K562 (cell line): ENCODE results near the gene MXI1. TPM values are rescaled to one million over a fixed set of nuclear protein-coding genes. Genes with fewer than 3 reads are reported as not detected.

Experiments used
- ATAC-seq: fragments of 200-7000 bp; cut with Tn5 transposase; 3 replicates; pipeline ENCODE4 v1.9.1; 2020; ENCODE audit warnings: moderate library complexity
- BruUV-seq: library from RNA; stranded (reverse); fragments of 400-500 nt; replicated peaks from 2 replicates; lab custom pipeline; 2021; lab: Mats Ljungman, UMichigan
- CTCF ChIA-PET: fragments of 300-600 bp; formaldehyde crosslinking; extraction: SDS; loops from one replicate; lab custom pipeline; 2021; ENCODE audit warnings: low intra/inter-chr PET ratio; lab: Yijun Ruan, JAX
- POLR2A ChIA-PET: fragments of 300-600, 350-650 bp; sonication (Branson Sonifier 250); formaldehyde crosslinking; extraction: SDS; loops from one replicate; lab custom pipeline; 2021; ENCODE audit warnings: antibody characterized with exemption, inconsistent platforms; lab: Yijun Ruan, JAX
- DNase-seq, 4 experiments: peaks; one replicate each; pipeline versions ENCODE4 v3.0.0 to v3.0.0-alpha.2; 2011 to 2018; ENCODE audit warnings: low spot score in 3 of 4, mixed read lengths in 3 of 4; ENCODE audit errors: extremely low read depth in 1 of 4
- FAIRE-seq: peaks from 2 replicates; lab custom pipeline; 2011; peaks lifted over from hg19 to GRCh38; lab: Jason Lieb, UNC
- H2AFZ ChIP-seq: 2 replicates; pipeline ENCODE4 v1.6.0; 2011; ENCODE audit warnings: low read depth, low read length, control low read depth, inconsistent platforms
- H3K27ac ChIP-seq: fragments of 200-600 bp; 3 replicates; pipeline ENCODE4 v1.8.0; 2011; ENCODE audit warnings: low read depth, mild to moderate bottlenecking, control low read depth, inconsistent platforms, low read length, moderate library complexity, mixed read lengths; ENCODE audit errors: extremely low read depth
- H3K27me3 ChIP-seq, 2 experiments: fragments of 300-600 bp in 1 of 2; 2 replicates in 1 of 2; 3 replicates in 1 of 2; pipeline versions ENCODE4 v1.6.0 to v1.8.0; 2011; ENCODE audit warnings: inconsistent platforms in 2 of 2, low read length in 2 of 2, mild to moderate bottlenecking in 1 of 2, mixed read lengths in 1 of 2, moderate library complexity in 1 of 2; ENCODE audit not compliant: control insufficient read depth in 2 of 2, insufficient read depth in 2 of 2
- H3K36me3 ChIP-seq: fragments of 300-600 bp; 3 replicates; pipeline ENCODE4 v1.8.0; 2011; ENCODE audit warnings: mild to moderate bottlenecking, low read length, inconsistent platforms; ENCODE audit not compliant: control insufficient read depth, insufficient read depth
- H3K4me1 ChIP-seq, 2 experiments: fragments of 200-600 bp in 1 of 2; replicated peaks in 1 of 2; 2 replicates in 1 of 2; 3 replicates in 1 of 2; pipeline versions ENCODE4 v1.5.1 to v1.8.0; 2011; ENCODE audit warnings: inconsistent platforms in 2 of 2, low read length in 2 of 2, mild to moderate bottlenecking in 1 of 2, mixed read lengths in 1 of 2, moderate library complexity in 1 of 2; ENCODE audit not compliant: control insufficient read depth in 2 of 2, insufficient read depth in 2 of 2
- H3K4me2 ChIP-seq: 2 replicates; pipeline ENCODE4 v1.6.1; 2011; ENCODE audit warnings: low read length, control low read depth, inconsistent platforms, mixed read lengths; ENCODE audit not compliant: insufficient read depth
- H3K4me3 ChIP-seq: fragments of 200-600 bp; sonication (generic), shearing (Covaris generic); 2 replicates; pipeline ENCODE4 v1.5.1; 2016; ENCODE audit warnings: control low read depth, inconsistent platforms
- H3K79me2 ChIP-seq: fragments of 200-600 bp; 3 replicates; pipeline ENCODE4 v1.8.0; 2011; ENCODE audit warnings: low read length, inconsistent platforms; ENCODE audit not compliant: control insufficient read depth, insufficient read depth
- H3K9ac ChIP-seq, 2 experiments: 2 replicates each; pipeline versions ENCODE4 v1.6.0 to v1.6.1; 2011; ENCODE audit warnings: low read depth in 2 of 2, low read length in 2 of 2, control low read depth in 1 of 2, inconsistent platforms in 1 of 2, mild to moderate bottlenecking in 1 of 2, mixed read lengths in 1 of 2; ENCODE audit not compliant: insufficient read depth in 1 of 2
- H3K9me1 ChIP-seq: one replicate; pipeline ENCODE4 v1.6.0; 2011; ENCODE audit warnings: inconsistent platforms, mild to moderate bottlenecking, low read length, moderate library complexity; ENCODE audit not compliant: control insufficient read depth, insufficient read depth
- H3K9me3 ChIP-seq: replicated peaks from 2 replicates; pipeline ENCODE4 v1.5.1; 2011; ENCODE audit warnings: low read depth, low read length, inconsistent platforms; ENCODE audit not compliant: control insufficient read depth, insufficient read depth
- H4K20me1 ChIP-seq: replicated peaks from 2 replicates; pipeline ENCODE4 v1.6.1; 2011; ENCODE audit warnings: low read length, inconsistent platforms, mixed read lengths; ENCODE audit not compliant: control insufficient read depth, insufficient read depth
- CBFA2T2 ChIP-seq: fragments of 450-650 bp; conservative IDR thresholded peaks from 2 replicates; pipeline ENCODE4 v1.6.1; 2017; ENCODE audit warnings: mild to moderate bottlenecking
- CBFA2T3 ChIP-seq: fragments of 450-650 bp; IDR thresholded peaks from 2 replicates; pipeline ENCODE4 v1.6.1; 2017
- FUS ChIP-seq: fragments of 200-400 bp; formaldehyde crosslinking; optimal IDR thresholded peaks from 2 replicates; pipeline ENCODE3; 2017; ENCODE audit warnings: low read depth, low read length
- HIVEP1 ChIP-seq: fragments of 250-450 bp; sonication (Bioruptor Pico); IDR thresholded peaks from 2 replicates; pipeline ENCODE4 v1.4.0; 2020; ENCODE audit warnings: mild to moderate bottlenecking
- HMBOX1 ChIP-seq: sonication (generic); IDR thresholded peaks from 2 replicates; pipeline ENCODE4 v1.6.1; 2016
- NCOR1 ChIP-seq: fragments of 450-650 bp; IDR thresholded peaks from 2 replicates; pipeline ENCODE4 v1.6.1; 2016; ENCODE audit warnings: mild to moderate bottlenecking, moderate library complexity
- SP2 ChIP-seq: IDR thresholded peaks from 2 replicates; pipeline ENCODE4 v1.6.1; 2011; ENCODE audit warnings: mild to moderate bottlenecking, low read depth, low read length, moderate library complexity; ENCODE audit not compliant: poor library complexity, severe bottlenecking; ENCODE audit errors: extremely low read depth
- TAL1 ChIP-seq: fragments of 450-650 bp; IDR thresholded peaks from 2 replicates; pipeline ENCODE4 v1.6.1; 2016; ENCODE audit warnings: mild to moderate bottlenecking
- TEAD4 ChIP-seq, 2 experiments: sonication (generic) in 1 of 2; formaldehyde crosslinking in 1 of 2; IDR thresholded peaks; 2 replicates each; pipeline versions ENCODE4 v1.6.1 to v1.8.0; 2012 to 2022; ENCODE audit warnings: borderline replicate concordance in 1 of 2, inconsistent platforms in 1 of 2, low read length in 1 of 2, mild to moderate bottlenecking in 1 of 2, missing genetic modification reagents in 1 of 2
- U2AF1 ChIP-seq: fragments of 200-400 bp; formaldehyde crosslinking; optimal IDR thresholded peaks from 2 replicates; pipeline ENCODE3; 2017; ENCODE audit warnings: mild to moderate bottlenecking, low read depth, low read length, moderate library complexity
- ZFX ChIP-seq: sonication (generic); formaldehyde crosslinking; IDR thresholded peaks from 2 replicates; pipeline ENCODE4 v1.8.0; 2022; ENCODE audit warnings: mild to moderate bottlenecking, missing genetic modification reagents, moderate library complexity
- WGBS: fragments of 100-300 bp; shearing (Covaris generic); methylation state at CpG from one replicate; pipeline ENCODE4 v1.1.6; 2016; ENCODE audit warnings: low coverage, mixed read lengths; ENCODE audit not compliant: insufficient coverage; ENCODE audit errors: missing lambda C conversion rate; 5-methylcytosine and 5-hydroxymethylcytosine counted together
- in situ Hi-C: fragments of 300-500 bp; cut with MboI; formaldehyde crosslinking; loops from 4 replicates; pipeline ENCODE4 v1.15.0; 2018; ENCODE audit warnings: inconsistent platforms, mixed read lengths
- intact Hi-C: fragments of 100-400 bp; cut with micrococcal nuclease; formaldehyde crosslinking; loops from 2 replicates; pipeline ENCODE4 v1.14.2; 2022
- polyA plus RNA-seq, 8 experiments: library from polyadenylated mRNA; depleted of rRNA in 4 of 8; stranded (reverse) in 5 of 8; unstranded in 3 of 8; fragments of >200 nt; fragmentation: Nextera tagmentation in 2 of 8; fragmentation: Illumina TruSeq in 1 of 8; extraction: Ambion mirVana in 2 of 8; extraction: Trizol in 1 of 8; gene quantifications; 2 replicates each; pipeline versions ENCODE4 v1.2.1 to v1.2.3, GENCODE V29; 2011 to 2014; ENCODE audit warnings: inconsistent platforms in 1 of 8, missing spikeins in 1 of 8
- total RNA-seq, 7 experiments: library from RNA; depleted of rRNA in 6 of 7; stranded (reverse); fragments of >200 nt in 6 of 7; fragmentation: Illumina TruSeq in 2 of 7; extraction: Trizol in 2 of 7; gene quantifications; 2 replicates each; pipeline versions ENCODE4 v1.2.1 to v1.2.3, GENCODE V29; 2011 to 2021; ENCODE audit warnings: low replicate concordance in 1 of 7

MXI1 gene
- total and polyA plus RNA-seq, 9 of the 15 experiments (the other 6 are each of a cell fraction or from before 2014, with no cell fraction given) = 9.1 to 23.7 (median 14.8) TPM

GRCh38 chr10:110275128-110275729 lies 67.8 kb downstream of the MXI1 start:
- Histone ChIP-seq H3K79me2 (no peaks in the 10 kb centered on the region; the same call in 2 of the 3 replicates), H3K4me1 (peaks cover 0 to 13% of the 10 kb centered on the region in 2 experiments; a peak in 3 of 5 replicates), H3K36me3 (peaks cover 4% of the 10 kb centered on the region; the same call in 2 of the 3 replicates), H3K27ac (no peak overlapping the region), H4K20me1 (0 out of 2 replicates have a peak, but pooled peaks cover 3% of the 10 kb centered on the region), H3K9ac (no peak overlapping the region), H3K4me3 (no peak overlapping the region), H3K9me1 (no peaks in the 10 kb centered on the region), H3K27me3 (no peaks in the 10 kb centered on the region), H2AFZ (no peak overlapping the region), H3K4me2 (no peak overlapping the region), H3K9me3 (no peaks in the 10 kb centered on the region)
- ChIA-PET CTCF (interaction anchor here (1.0 kb wide), 1 partner anchor 138 kb away, joined by 4 read pairs; no protein-coding TSS in a partner anchor), POLR2A (interaction anchor here (0.6 to 1.6 kb wide), 6 partner anchors 15 to 50 kb away, joined by 3 to 4 read pairs (median 3); partner anchors contain the start of gene SMNDC1)
- in situ Hi-C loops (no loop called here), intact Hi-C loops (loop anchor here (5.0 kb wide), 2 partner anchors 33 to 48 kb away; no protein-coding TSS in a partner anchor)
- TF ChIP-seq U2AF1 = no peak
- TF ChIP-seq CBFA2T2 = peak; percentile 17; the same call in 1 of the 2 replicates
- no peak for TF ChIP-seq ZFX (CRISPR knock-in tag)
- no peak for TF ChIP-seq SP2
- TF ChIP-seq HIVEP1 (CRISPR knock-in tag) = no peak
- TF ChIP-seq TAL1 = peak; percentile 40; the same call in 1 of the 2 replicates
- TF ChIP-seq FUS = no peak
- TF ChIP-seq NCOR1 = no peak
- 0 out of 2 replicates have a peak, but pooled peaks have one; percentile 21 for TF ChIP-seq TEAD4 (IDR thresholded peaks at IDR 0.05; ENCODE audit: low read length)
- TF ChIP-seq TEAD4 (CRISPR knock-in tag; IDR thresholded peaks at IDR 0.05; ENCODE audit: borderline replicate concordance) = no peak
- TF ChIP-seq HMBOX1 = peak; percentile 38; the same call in 1 of the 2 replicates
- TF ChIP-seq CBFA2T3 = peak; percentile 52
- no TSS peak for BruUV-seq
- DNase-seq (peak in 2 of 4 experiments; percentile 14 to 39), FAIRE-seq (no peak), ATAC-seq (peak; percentile 68)
- 0% methylated on average over 2 of the region's 2 CpGs for WGBS
